NT2/D1 (cell line): ENCODE data around the gene ZYG11A.

Experiments used
- DNase-seq: peaks from one replicate; pipeline ENCODE4 v3.0.0-alpha.2; 2011; ENCODE audit warnings: low read depth, low spot score
- H3K27me3 ChIP-seq: 2 replicates; pipeline ENCODE4 v1.6.0; 2011; ENCODE audit warnings: mild to moderate bottlenecking; ENCODE audit not compliant: insufficient read length, insufficient read depth
- H3K36me3 ChIP-seq: 2 replicates; pipeline ENCODE4 v1.6.1; 2011; ENCODE audit warnings: mild to moderate bottlenecking, low read length, mixed read lengths; ENCODE audit not compliant: insufficient read depth, insufficient read length
- H3K4me1 ChIP-seq: 2 replicates; pipeline ENCODE4 v1.5.1; 2011; ENCODE audit not compliant: insufficient read depth, insufficient read length
- H3K4me3 ChIP-seq: 2 replicates; pipeline ENCODE4 v1.5.1; 2011; ENCODE audit warnings: low read depth; ENCODE audit not compliant: insufficient read length
- H3K9ac ChIP-seq: 2 replicates; pipeline ENCODE4 v1.6.0; 2011; ENCODE audit warnings: low read depth; ENCODE audit not compliant: insufficient read length
- H3K9me3 ChIP-seq: 2 replicates; pipeline ENCODE4 v1.5.1; 2011; ENCODE audit warnings: mild to moderate bottlenecking, low read length; ENCODE audit not compliant: insufficient read depth
- SUZ12 ChIP-seq: IDR thresholded peaks from 2 replicates; pipeline ENCODE4 v1.6.1; 2011; ENCODE audit not compliant: insufficient read length, insufficient read depth; ENCODE audit errors: extremely low read depth
- YY1 ChIP-seq: IDR thresholded peaks from 2 replicates; pipeline ENCODE4 v1.6.1; 2011; ENCODE audit not compliant: insufficient read length, insufficient read depth
- ZNF274 ChIP-seq: IDR thresholded peaks from 2 replicates; pipeline ENCODE4 v1.6.1; 2011; ENCODE audit warnings: mild to moderate bottlenecking, low read depth, low read length

ZYG11A gene

GRCh38 chr1:52918201-52918600, 75.6 kb downstream of the ZYG11A start:
- peaks cover 1% of the 10 kb centered on the region for H3K4me1 ChIP-seq
- DNase-seq, result no peak
- H3K4me3 ChIP-seq, result no peak overlapping the region
- H3K9ac ChIP-seq, result no peak overlapping the region
- H3K9me3 ChIP-seq, result no peaks in the 10 kb centered on the region
- no peak for TF ChIP-seq SUZ12
- H3K27me3 ChIP-seq, result peaks cover 4% of the 10 kb centered on the region
- H3K36me3 ChIP-seq, result no peaks in the 10 kb centered on the region

- H3K4me1 ChIP-seq, result no peaks in the 10 kb centered on the region
- H3K27me3 ChIP-seq, result peaks cover 4% of the 10 kb centered on the region
- H3K36me3 ChIP-seq, result no peaks in the 10 kb centered on the region
- no peak overlapping the region for H3K4me3 ChIP-seq
- H3K9me3 ChIP-seq, result no peaks in the 10 kb centered on the region
- TF ChIP-seq ZNF274 (no peak), YY1 (no peak), SUZ12 (no peak)
- DNase-seq, result no peak
- H3K9ac ChIP-seq, result no peak overlapping the region
Observed at GRCh38 chr1:52919051-52919722, 76.6 kb downstream of the ZYG11A start.

- H3K27me3 ChIP-seq, result peaks cover 7% of the 10 kb centered on the region
- no peak overlapping the region for H3K9ac ChIP-seq
- no peak for DNase-seq
- no peaks in the 10 kb centered on the region for H3K9me3 ChIP-seq
- H3K36me3 ChIP-seq, result no peaks in the 10 kb centered on the region
- no peak overlapping the region for H3K4me3 ChIP-seq
- TF ChIP-seq YY1 (no peak), SUZ12 (no peak), ZNF274 (no peak)
- H3K4me1 ChIP-seq, result no peaks in the 10 kb centered on the region
Observed at GRCh38 chr1:52919723-52920483, 77.3 kb downstream of the ZYG11A start.

- Histone ChIP-seq H3K4me3 (peak overlapping the region; percentile 36), H3K9ac (peak overlapping the region; percentile 63), H3K9me3 (no peaks in the 10 kb centered on the region), H3K36me3 (no peaks in the 10 kb centered on the region), H3K4me1 (no peaks in the 10 kb centered on the region), H3K27me3 (peaks cover 10% of the 10 kb centered on the region)
- TF ChIP-seq YY1 (no peak), ZNF274 (no peak), SUZ12 (no peak)
- DNase-seq, result no peak
Observed at GRCh38 chr1:52920791-52921291, 78.3 kb downstream of the ZYG11A start.

GRCh38 chr1:52925571-52926005, 83.0 kb downstream of the ZYG11A start:
- H3K27me3 ChIP-seq, result peaks cover 49% of the 10 kb centered on the region
- TF ChIP-seq ZNF274, result no peak
- TF ChIP-seq YY1, result no peak
- no peak for TF ChIP-seq SUZ12
- H3K9me3 ChIP-seq, result no peaks in the 10 kb centered on the region
- H3K4me1 ChIP-seq, result no peaks in the 10 kb centered on the region
- no peak for DNase-seq
- no peak overlapping the region for H3K9ac ChIP-seq
- H3K4me3 ChIP-seq, result no peak overlapping the region
- no peaks in the 10 kb centered on the region for H3K36me3 ChIP-seq

GRCh38 chr1:52926864-52927211, 84.3 kb downstream of the ZYG11A start:
- TF ChIP-seq YY1 (no peak), SUZ12 (no peak), ZNF274 (no peak)
- Histone ChIP-seq H3K4me3 (peak overlapping the region; percentile 54), H3K36me3 (no peaks in the 10 kb centered on the region), H3K9me3 (no peaks in the 10 kb centered on the region), H3K27me3 (peaks cover 49% of the 10 kb centered on the region), H3K9ac (peak overlapping the region; percentile 61), H3K4me1 (no peaks in the 10 kb centered on the region)
- no peak for DNase-seq
